ENCODE data around the gene AGBL1.

Gene AGBL1

GRCh38 chr15:86481720-86482119 is 402.0 kb downstream of the AGBL1 start:
- no peak overlapping the region for H3K4me3 ChIP-seq (IDR thresholded peaks at IDR 0.05; ENCODE audit: insufficient read depth, low read depth, low read length)
- no peaks in the 10 kb centered on the region for H3K36me3 ChIP-seq (ENCODE audit: insufficient read depth)

GRCh38 chr15:86483936-86484335 is 404.3 kb downstream of the AGBL1 start:
- Histone ChIP-seq H3K27me3 (ENCODE audit: insufficient read depth, low read depth) (no peaks in the 10 kb centered on the region), H3K4me1 (ENCODE audit: low read depth, poor library complexity, severe bottlenecking) (no peaks in the 10 kb centered on the region), H3K9ac (no peak overlapping the region), H3K79me2 (ENCODE audit: insufficient read depth, low read depth) (no peaks in the 10 kb centered on the region), H4K20me1 (ENCODE audit: insufficient read depth) (no peaks in the 10 kb centered on the region), H3K4me2 (no peak overlapping the region), H3K36me3 (ENCODE audit: insufficient read depth) (no peaks in the 10 kb centered on the region), H3K27ac (no peak overlapping the region), H2AFZ (ENCODE audit: low read depth) (no peak overlapping the region), H3K4me3 (IDR thresholded peaks at IDR 0.05; ENCODE audit: insufficient read depth, low read depth, low read length) (no peak overlapping the region)
- no peak for TF ChIP-seq CTCF (conservative IDR thresholded peaks at IDR 0.05; ENCODE audit: low read depth, low read length)

More at GRCh38 chr15:86481720-86482119, 402.0 kb downstream of the AGBL1 start:
- no peak for TF ChIP-seq CTCF (conservative IDR thresholded peaks at IDR 0.05; ENCODE audit: low read depth, low read length)
- Histone ChIP-seq H3K4me2 (no peak overlapping the region), H3K79me2 (ENCODE audit: insufficient read depth, low read depth) (no peaks in the 10 kb centered on the region), H4K20me1 (ENCODE audit: insufficient read depth) (no peaks in the 10 kb centered on the region), H3K27me3 (ENCODE audit: insufficient read depth, low read depth) (no peaks in the 10 kb centered on the region), H3K4me1 (ENCODE audit: low read depth, poor library complexity, severe bottlenecking) (no peaks in the 10 kb centered on the region), H3K27ac (no peak overlapping the region), H2AFZ (ENCODE audit: low read depth) (no peak overlapping the region), H3K9ac (no peak overlapping the region)

- H3K4me3 ChIP-seq (IDR thresholded peaks at IDR 0.05; ENCODE audit: insufficient read depth, low read depth, low read length) = no peak overlapping the region
- H3K27ac ChIP-seq = no peak overlapping the region
- no peak for TF ChIP-seq CTCF (conservative IDR thresholded peaks at IDR 0.05; ENCODE audit: low read depth, low read length)
- H3K4me1 ChIP-seq (ENCODE audit: low read depth, poor library complexity, severe bottlenecking) = no peaks in the 10 kb centered on the region
- no peaks in the 10 kb centered on the region for H3K27me3 ChIP-seq (ENCODE audit: insufficient read depth, low read depth)
- H2AFZ ChIP-seq (ENCODE audit: low read depth) = no peak overlapping the region
- H3K4me2 ChIP-seq = no peak overlapping the region
- no peaks in the 10 kb centered on the region for H3K79me2 ChIP-seq (ENCODE audit: insufficient read depth, low read depth)
- no peak overlapping the region for H3K9ac ChIP-seq
- H3K36me3 ChIP-seq (ENCODE audit: insufficient read depth) = no peaks in the 10 kb centered on the region
- no peaks in the 10 kb centered on the region for H4K20me1 ChIP-seq (ENCODE audit: insufficient read depth)
These were observed 408.4 kb downstream of the AGBL1 start for GRCh38 chr15:86488046-86488445.

GRCh38 chr15:86489981-86490380 is 410.3 kb downstream of the AGBL1 start:
- H3K36me3 ChIP-seq (ENCODE audit: insufficient read depth) = no peaks in the 10 kb centered on the region
- H3K27me3 ChIP-seq (ENCODE audit: insufficient read depth, low read depth) = no peaks in the 10 kb centered on the region
- H3K79me2 ChIP-seq (ENCODE audit: insufficient read depth, low read depth) = no peaks in the 10 kb centered on the region
- H3K4me3 ChIP-seq (IDR thresholded peaks at IDR 0.05; ENCODE audit: insufficient read depth, low read depth, low read length) = no peak overlapping the region
- no peak overlapping the region for H3K4me2 ChIP-seq
- no peak overlapping the region for H3K27ac ChIP-seq
- H2AFZ ChIP-seq (ENCODE audit: low read depth) = no peak overlapping the region
- no peaks in the 10 kb centered on the region for H4K20me1 ChIP-seq (ENCODE audit: insufficient read depth)
- H3K9ac ChIP-seq = no peak overlapping the region
- no peaks in the 10 kb centered on the region for H3K4me1 ChIP-seq (ENCODE audit: low read depth, poor library complexity, severe bottlenecking)
- no peak for TF ChIP-seq CTCF (conservative IDR thresholded peaks at IDR 0.05; ENCODE audit: low read depth, low read length)
